ENCODE data around the gene UGCG.

GRCh38 chr9:111967621-111968020, 71.0 kb downstream of the UGCG start:
- no peak for TF ChIP-seq CTCF (IDR thresholded peaks at IDR 0.05)
- TF ChIP-seq POLR2A (IDR thresholded peaks at IDR 0.05), result no peak
